Left lung (tissue), 10 donors: Measurements from ENCODE around the gene PDIA6. TPM values are rescaled to one million over a fixed set of nuclear protein-coding genes. Genes with fewer than 3 reads are reported as not detected.
A peak's percentile ranks its signal among the peaks of the same experiment; 100 is the strongest.
"Not testable (repeated sequence)": the region's sequence is repeated elsewhere in the genome, so short reads cannot be mapped to it uniquely, and the experiment has no call there.

Source experiments
- ATAC-seq: fragments of 200-7000 bp; cut with Tn5 transposase; one replicate; pipeline ENCODE4 v1.9.1; 2020; ENCODE audit warnings: moderate library complexity
- DNase-seq, 4 donors: peaks; one replicate each; pipeline ENCODE4 v3.0.0-alpha.2; 2013 to 2020
- H3K27ac ChIP-seq, 2 donors: fragments of 200-600 bp; sonication (generic) in 1 of 2; one replicate each; pipeline versions ENCODE4 v1.5.0 to v1.8.0; 2020 to 2021
- H3K27me3 ChIP-seq, 2 donors: fragments of 200-600 bp; sonication (generic) in 1 of 2; one replicate each; pipeline versions ENCODE4 v1.5.0 to v1.8.0; 2020 to 2021
- H3K36me3 ChIP-seq, 2 donors: fragments of 200-600 bp; sonication (generic) in 1 of 2; one replicate each; pipeline versions ENCODE4 v1.5.0 to v1.8.0; 2020 to 2021
- H3K4me1 ChIP-seq, 2 donors: fragments of 200-600 bp; one replicate each; pipeline ENCODE4 v1.8.0; 2021
- H3K4me3 ChIP-seq, 2 donors: fragments of 200-600 bp; sonication (generic) in 1 of 2; one replicate each; pipeline versions ENCODE4 v1.5.0 to v1.8.0; 2020 to 2021; ENCODE audit warnings: mild to moderate bottlenecking in 1 of 2
- H3K9me3 ChIP-seq, 2 donors: fragments of 200-600 bp; sonication (generic) in 1 of 2; one replicate each; pipeline versions ENCODE4 v1.5.0 to v1.8.0; 2020 to 2021
- intact Hi-C, 2 donors: fragments of 100-400 bp; cut with DNase I; formaldehyde crosslinking; loops; one replicate each; pipeline versions ENCODE4 v1.11.2 to v1.14.2; 2022
- polyA plus RNA-seq, 6 donors: library from polyadenylated mRNA; unstranded; fragments of 120-200 nt; gene quantifications; one replicate each; pipeline ENCODE4 v1.2.1, GENCODE V29; 2013; ENCODE audit not compliant: insufficient read length in 6 of 6
- total RNA-seq, 2 donors: library from RNA; stranded (reverse); fragmentation: NEBNext Ultra II Directional; extraction: Animal tissue kit (Norgen Biotek cat#: 25700); gene quantifications; one replicate each; pipeline ENCODE4 v1.2.1, GENCODE V29; 2021
- TF ChIP-seq, protein P1 (sequence below), 2 donors: fragments of 200-600 bp; sonication (generic) in 1 of 2; IDR thresholded peaks; one replicate each; pipeline versions ENCODE4 v1.5.0 to v1.8.0; 2021; ENCODE audit warnings: antibody characterized with exemption in 2 of 2
- donor health status: DM: no; HTN: yes; CAD: no.
- donor health status: DM: no; HTN: no; CAD: no.

The PDIA6 gene
- total and polyA plus RNA-seq, 8 donors, result 239 to 341 (median 277) TPM

GRCh38 chr2:10818984-10819383, 6.4 kb upstream of the PDIA6 start:
- DNase-seq, result no peak
- H3K9me3 ChIP-seq, result no peaks in the 10 kb centered on the region
- peaks cover 0 to 9% of the 10 kb centered on the region in 2 donors for H3K27me3 ChIP-seq
- no peaks in the 10 kb centered on the region for H3K36me3 ChIP-seq
- H3K4me3 ChIP-seq, result no peak overlapping the region
- peaks cover 0 to 12% of the 10 kb centered on the region in 2 donors for H3K4me1 ChIP-seq
- ATAC-seq, result no peak
- TF ChIP-seq, protein P1, sequence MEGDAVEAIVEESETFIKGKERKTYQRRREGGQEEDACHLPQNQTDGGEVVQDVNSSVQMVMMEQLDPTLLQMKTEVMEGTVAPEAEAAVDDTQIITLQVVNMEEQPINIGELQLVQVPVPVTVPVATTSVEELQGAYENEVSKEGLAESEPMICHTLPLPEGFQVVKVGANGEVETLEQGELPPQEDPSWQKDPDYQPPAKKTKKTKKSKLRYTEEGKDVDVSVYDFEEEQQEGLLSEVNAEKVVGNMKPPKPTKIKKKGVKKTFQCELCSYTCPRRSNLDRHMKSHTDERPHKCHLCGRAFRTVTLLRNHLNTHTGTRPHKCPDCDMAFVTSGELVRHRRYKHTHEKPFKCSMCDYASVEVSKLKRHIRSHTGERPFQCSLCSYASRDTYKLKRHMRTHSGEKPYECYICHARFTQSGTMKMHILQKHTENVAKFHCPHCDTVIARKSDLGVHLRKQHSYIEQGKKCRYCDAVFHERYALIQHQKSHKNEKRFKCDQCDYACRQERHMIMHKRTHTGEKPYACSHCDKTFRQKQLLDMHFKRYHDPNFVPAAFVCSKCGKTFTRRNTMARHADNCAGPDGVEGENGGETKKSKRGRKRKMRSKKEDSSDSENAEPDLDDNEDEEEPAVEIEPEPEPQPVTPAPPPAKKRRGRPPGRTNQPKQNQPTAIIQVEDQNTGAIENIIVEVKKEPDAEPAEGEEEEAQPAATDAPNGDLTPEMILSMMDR (IDR thresholded peaks at IDR 0.05), result no peak
- intact Hi-C loops, result no loop called here
- H3K27ac ChIP-seq, result no peak overlapping the region

GRCh38 chr2:10818305-10818704, 5.7 kb upstream of the PDIA6 start:
- H3K36me3 ChIP-seq, H3K9me3 ChIP-seq, H3K4me3 ChIP-seq, H3K27me3 ChIP-seq, DNase-seq, H3K27ac ChIP-seq, intact Hi-C loops, ATAC-seq: not testable (repeated sequence)
- peaks cover 1 to 16% of the 10 kb centered on the region in 2 donors for H3K4me1 ChIP-seq

GRCh38 chr2:10817413-10817812, 4.8 kb upstream of the PDIA6 start:
- Histone ChIP-seq H3K36me3 (no peaks in the 10 kb centered on the region), H3K4me3 (no peak overlapping the region), H3K27ac (no peak overlapping the region), H3K27me3 (peaks cover 0 to 7% of the 10 kb centered on the region in 2 donors), H3K9me3 (no peaks in the 10 kb centered on the region), H3K4me1 (peaks cover 4 to 18% of the 10 kb centered on the region in 2 donors)
- intact Hi-C loops, result no loop called here
- ATAC-seq (no peak), DNase-seq (no peak)
- TF ChIP-seq, protein P1 (IDR thresholded peaks at IDR 0.05), result no peak

- H3K27me3 ChIP-seq, result peaks cover 0 to 5% of the 10 kb centered on the region in 2 donors
- no peak for DNase-seq
- peaks cover 4 to 26% of the 10 kb centered on the region in 2 donors for H3K4me1 ChIP-seq
- TF ChIP-seq, protein P1 (IDR thresholded peaks at IDR 0.05), result no peak
- intact Hi-C loops, result no loop called here
- H3K27ac ChIP-seq, result no peak overlapping the region
- no peak overlapping the region for H3K4me3 ChIP-seq
- ATAC-seq, result no peak
- no peaks in the 10 kb centered on the region for H3K9me3 ChIP-seq
- H3K36me3 ChIP-seq, result no peaks in the 10 kb centered on the region
Measured at GRCh38 chr2:10814571-10815331, 2.2 kb upstream of the PDIA6 start.

GRCh38 chr2:10814142-10814541, 1.6 kb upstream of the PDIA6 start:
- Histone ChIP-seq H3K9me3 (no peaks in the 10 kb centered on the region), H3K27ac (no peak overlapping the region)

DNA sequence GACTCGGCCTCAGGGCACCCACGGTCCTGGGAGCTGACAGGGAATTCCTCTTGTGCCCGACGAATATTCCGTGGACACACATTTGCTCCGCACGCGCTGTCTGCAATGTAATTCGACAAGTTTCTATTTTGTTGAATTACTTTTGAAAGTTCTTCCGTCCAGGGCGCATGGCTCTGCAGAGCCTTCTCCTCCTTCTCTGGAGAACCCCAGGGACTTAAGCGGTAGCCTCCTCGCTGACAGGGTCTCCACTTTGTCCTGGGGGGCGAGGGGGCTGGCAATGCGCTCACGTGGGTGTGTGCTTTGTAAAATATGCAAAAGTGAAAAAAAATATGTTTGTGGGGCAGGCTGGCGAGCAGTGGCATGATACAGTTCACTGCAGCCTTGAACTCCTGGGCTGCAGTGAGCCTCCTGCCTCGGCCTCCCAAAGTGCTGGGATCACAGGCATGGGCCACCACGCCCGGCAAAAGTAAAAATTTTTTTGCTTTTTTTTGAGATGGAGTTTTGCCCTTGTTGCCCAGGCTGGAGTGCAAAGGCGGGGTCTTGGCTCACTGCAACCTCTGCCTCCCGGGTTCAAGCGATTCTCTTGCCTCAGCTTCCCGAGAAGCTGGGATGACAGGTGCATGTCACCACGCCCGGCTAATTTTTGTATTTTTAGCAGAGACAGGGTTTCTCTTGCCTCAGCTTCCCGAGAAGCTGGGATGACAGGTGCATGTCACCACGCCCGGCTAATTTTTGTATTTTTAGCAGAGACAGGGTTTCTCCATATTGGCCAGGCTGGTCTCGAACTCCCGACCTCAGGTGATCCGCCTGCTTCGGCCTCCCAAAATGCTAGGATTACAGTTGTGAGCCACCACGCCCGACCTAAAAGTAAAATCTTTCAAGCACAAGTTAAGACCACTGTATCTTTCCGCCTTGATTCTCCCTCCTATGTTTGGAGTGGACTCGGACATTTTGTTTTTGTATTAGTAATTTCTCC, 866 bp upstream of the PDIA6 start:
- H3K9me3 ChIP-seq, H3K27me3 ChIP-seq, intact Hi-C loops, H3K36me3 ChIP-seq, DNase-seq: not testable (repeated sequence)
- Histone ChIP-seq H3K27ac (peak overlapping the region; percentile 4 to 91), H3K4me3 (peak overlapping the region; percentile 81 to 86), H3K4me1 (peaks cover 4 to 39% of the 10 kb centered on the region in 2 donors)
- peak; percentile 35 for ATAC-seq

More at GRCh38 chr2:10814142-10814541, 1.6 kb upstream of the PDIA6 start:
- intact Hi-C loops, result no loop called here
- TF ChIP-seq, protein P1 (IDR thresholded peaks at IDR 0.05), result no peak
- Histone ChIP-seq H3K27me3 (no peaks in the 10 kb centered on the region), H3K4me3 (no peak overlapping the region), H3K36me3 (no peaks in the 10 kb centered on the region), H3K4me1 (peaks cover 4 to 32% of the 10 kb centered on the region in 2 donors)
- ATAC-seq (no peak), DNase-seq (no peak)
